Stimulated activated CD4-positive, alpha-beta T cell treated with anti-CD3 and anti-CD28 coated beads, Interleukin-12 subunit alpha, Interleukin-12 subunit beta, amount 100 ng/mL, for 24 hours (primary cell): Measurements from ENCODE around the gene BGLAP.

Experiments used
- DNase-seq, 2 experiments: peaks; one replicate each; pipeline ENCODE4 v3.0.0-alpha.2; 2020; ENCODE audit warnings: low read depth in 2 of 2

Gene BGLAP

DNA sequence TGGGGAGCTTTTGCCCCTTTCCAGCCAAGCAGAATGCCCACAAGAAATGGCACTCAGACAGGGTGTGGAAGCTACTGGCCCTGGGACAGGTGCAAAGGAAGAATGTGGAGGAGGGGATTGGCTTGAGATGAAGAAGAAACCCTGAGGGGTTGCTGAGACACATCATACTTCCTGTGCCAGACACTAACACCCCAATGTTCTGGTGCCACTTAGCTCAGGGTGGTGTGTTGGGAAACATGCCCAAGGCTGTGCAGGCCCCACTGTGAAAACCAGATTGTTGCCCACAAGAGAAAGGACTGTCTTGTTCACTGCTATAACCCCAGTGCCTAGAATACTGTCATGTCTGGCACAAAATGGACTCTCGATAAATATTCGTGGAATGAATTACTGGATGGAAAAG, 15.7 kb downstream of the BGLAP start:
- no peak for DNase-seq

DNA sequence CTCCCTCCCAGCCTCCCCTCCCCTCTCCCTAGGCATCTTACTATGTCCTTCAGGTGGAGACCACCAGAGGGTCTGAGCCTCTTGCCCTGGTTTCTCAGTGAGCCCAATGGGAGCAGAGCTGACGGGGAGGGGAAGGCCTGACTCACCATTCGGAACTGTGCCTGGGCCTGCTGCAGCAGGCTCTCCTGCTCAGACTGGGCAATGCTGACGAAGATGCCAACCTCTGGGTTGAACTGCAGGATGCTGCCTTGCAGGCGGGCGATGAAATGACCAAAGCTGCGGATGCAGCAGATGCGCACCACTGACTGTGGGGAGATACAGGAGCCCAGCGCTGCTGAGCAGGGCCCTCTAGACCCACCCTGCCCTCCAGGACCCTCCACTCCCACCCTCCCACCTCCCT, 16.9 kb downstream of the BGLAP start:
- DNase-seq = no peak

GRCh38 chr1:156259805-156260204, 17.8 kb downstream of the BGLAP start:
- no peak for DNase-seq

DNA sequence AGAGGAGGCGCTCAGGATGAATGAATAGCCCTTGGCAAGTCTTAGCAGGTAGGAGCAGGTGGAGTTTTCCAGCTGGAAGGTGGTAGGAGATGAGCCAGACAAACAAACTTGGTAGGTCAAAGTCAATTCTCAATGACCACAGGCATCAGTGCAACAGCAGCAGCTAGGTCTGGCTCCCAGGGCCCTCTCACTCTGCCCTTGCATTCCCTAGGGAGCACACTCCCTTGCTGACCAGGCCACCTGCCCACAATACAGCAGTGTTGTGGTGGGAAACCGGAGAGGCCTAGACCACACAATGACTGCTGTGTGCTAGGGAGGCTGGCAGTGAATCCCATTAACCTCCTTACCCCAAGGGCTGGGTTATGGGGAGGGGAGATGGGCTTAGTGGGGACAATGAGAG, 18.9 kb downstream of the BGLAP start:
- DNase-seq = no peak

DNA sequence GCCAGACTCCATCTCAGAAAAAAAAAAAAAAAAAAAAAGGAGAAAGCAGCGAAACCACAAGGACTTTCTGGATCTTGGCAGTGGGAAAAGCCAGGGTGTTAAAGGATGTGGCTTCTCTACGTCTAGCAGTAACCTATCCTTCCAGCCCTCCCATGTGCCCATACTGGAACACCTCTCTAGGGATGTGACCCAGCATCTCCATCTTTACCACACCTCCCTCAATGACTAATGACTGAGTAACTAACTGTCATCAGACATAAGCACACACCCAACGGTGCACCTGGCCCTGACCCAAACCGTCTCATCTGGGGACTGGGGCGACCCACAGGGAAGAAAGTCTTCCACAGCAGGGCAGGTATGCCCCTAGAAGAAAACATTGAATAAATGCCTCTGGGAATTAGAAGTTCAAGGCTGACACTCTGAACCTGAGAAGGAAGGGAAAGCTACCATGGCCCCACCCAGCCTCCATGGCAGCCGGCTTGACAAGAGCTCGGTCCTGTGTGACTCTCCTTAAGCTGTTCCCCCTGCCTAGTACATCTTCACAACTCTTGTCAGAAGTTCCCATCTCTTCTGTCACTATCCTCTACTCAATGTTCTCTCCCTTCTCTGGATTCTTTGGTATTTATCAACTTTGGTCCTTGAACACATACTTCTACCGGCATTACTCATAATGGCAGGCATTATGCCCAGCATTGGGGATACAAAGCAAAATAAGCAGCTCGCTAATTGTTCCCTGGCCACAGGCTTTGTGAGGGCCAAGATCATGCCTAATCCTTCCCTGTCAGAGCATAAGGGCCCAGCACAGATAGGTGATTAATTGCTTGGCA, 20.7 kb downstream of the BGLAP start:
- no peak for DNase-seq

DNA sequence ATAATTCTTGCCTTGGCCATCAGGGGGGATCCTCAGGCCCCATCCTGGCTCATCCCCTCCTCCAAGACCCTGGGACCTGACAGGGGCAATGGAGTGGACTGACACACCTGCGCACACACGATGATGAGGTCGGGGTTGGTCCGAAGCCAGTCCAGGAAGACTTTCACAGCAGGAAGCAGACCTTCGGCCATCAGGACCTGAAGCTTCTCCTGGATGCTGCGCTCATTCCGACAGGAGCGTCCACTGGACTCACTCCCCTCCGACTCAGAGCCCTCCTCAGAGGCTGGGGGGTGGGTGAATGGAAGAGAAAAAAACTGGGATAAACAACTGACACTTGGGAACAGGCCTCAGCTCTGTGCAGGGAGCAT, 21.3 kb downstream of the BGLAP start:
- DNase-seq = no peak

DNA sequence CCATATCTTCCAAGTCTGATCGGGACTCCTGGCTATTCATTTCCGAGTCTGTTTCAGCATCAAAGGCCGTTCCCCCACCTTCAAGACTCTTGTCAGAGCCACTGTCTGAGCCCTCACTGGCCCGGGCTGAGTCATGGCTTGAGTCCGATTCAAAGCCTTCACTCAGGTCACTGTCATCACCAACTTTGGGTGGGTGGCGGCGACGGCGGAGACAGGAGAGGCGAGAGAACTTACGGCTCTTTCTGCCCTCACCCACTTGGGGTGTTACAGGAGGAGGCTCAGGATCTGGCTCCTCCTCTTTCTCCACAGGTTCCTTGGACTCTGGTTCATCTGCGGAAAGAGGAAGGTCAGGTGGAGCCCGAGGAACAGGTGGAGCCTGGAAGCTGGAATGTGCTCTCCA, 24.1 kb downstream of the BGLAP start:
- no peak for DNase-seq

DNA sequence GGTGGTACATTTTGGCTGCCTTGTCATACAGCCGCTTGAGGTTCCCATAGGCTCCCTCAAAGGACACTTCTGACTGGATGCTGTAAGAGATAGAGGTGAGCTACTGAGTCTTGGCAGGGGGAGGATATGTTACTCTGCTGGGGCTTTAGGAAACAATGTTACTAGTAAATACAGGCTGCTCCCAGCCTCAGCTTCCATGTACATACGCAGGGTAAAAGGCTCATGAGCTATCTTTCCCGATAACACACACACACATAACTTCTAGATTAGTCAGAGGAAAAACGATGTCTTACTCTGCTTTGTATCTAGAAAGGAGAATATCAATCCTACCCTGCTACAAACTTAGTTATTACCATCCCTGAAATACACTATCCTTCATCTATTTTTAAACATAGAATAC, 26.4 kb downstream of the BGLAP start:
- DNase-seq = no peak

DNA sequence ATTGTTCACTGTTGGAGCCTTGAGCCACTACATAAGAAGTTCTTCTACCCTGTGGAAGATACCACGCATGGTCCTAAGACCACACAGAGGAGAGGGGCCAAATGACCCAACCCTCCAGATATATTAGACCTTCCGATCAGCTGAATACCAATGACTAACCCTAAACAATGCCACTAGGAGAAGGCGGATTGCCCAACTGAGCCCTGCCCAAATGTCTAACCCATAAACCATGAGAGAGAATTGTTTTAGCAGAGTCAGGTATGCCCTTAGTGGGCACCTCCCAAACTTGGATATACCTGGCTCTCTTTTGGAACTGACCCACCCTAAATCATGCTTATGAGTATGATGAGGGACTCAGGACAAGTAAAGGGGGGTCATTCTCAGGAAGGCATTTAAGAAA, 28.3 kb downstream of the BGLAP start:
- DNase-seq = no peak

DNA sequence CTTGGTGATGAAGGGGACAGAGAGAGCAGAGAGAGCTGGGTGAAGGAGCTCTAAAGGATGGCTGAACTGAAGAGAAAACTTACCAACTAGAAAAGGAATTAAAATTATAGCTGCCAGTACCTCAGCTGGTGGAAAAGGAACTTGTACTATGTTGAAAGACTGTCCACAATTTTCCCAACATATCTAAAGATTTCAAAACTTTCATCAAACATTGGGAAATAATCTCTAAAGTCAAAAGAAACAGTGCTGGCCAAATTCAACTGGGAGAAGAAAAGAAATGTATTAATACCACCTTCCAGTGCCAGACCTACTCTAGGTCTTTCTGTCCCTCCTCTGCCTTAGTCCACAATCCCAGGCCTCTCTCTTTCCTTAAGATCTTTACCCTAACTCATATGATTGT, 34.5 kb downstream of the BGLAP start:
- DNase-seq = no peak

DNA sequence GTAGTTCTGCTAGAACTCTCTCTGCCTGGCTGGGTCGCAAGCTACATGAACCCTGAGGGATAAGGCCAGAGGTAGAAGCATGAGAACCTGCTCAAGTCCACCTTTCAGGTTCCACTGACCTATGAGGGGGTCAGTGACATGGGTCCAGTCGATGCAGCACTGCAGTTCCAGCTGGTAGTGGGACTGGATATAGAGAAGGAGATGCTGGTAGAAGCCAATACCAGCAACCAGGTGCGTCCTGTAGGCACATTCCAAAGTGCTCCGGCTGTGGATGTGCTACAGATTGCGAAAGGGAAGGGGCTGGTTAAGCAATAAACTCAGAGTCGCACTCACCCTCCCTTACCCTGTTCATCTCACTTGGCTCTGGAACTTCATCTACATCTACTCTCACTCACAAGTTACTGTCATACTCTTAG, 35.0 kb downstream of the BGLAP start:
- no peak for DNase-seq

- DNase-seq = no peak
These were observed 37.9 kb downstream of the BGLAP start for GRCh38 chr1:156279837-156280236.

- DNase-seq = peak in 1 of 2 experiments; percentile 45
These were observed 39.3 kb downstream of the BGLAP start for GRCh38 chr1:156281281-156281680.

- peak in 1 of 2 experiments; percentile 26 for DNase-seq
These were observed 39.9 kb downstream of the BGLAP start for GRCh38 chr1:156281693-156282478.

GRCh38 chr1:156282479-156283222, 40.7 kb downstream of the BGLAP start, which contains the start of gene SMG5:
Gene SMG5, minus strand, starts transcription at chr1:156282825. Its CDS starts 145 bp downstream, at chr1:156282680.
- peak; percentile 88 to 94 for DNase-seq

DNA sequence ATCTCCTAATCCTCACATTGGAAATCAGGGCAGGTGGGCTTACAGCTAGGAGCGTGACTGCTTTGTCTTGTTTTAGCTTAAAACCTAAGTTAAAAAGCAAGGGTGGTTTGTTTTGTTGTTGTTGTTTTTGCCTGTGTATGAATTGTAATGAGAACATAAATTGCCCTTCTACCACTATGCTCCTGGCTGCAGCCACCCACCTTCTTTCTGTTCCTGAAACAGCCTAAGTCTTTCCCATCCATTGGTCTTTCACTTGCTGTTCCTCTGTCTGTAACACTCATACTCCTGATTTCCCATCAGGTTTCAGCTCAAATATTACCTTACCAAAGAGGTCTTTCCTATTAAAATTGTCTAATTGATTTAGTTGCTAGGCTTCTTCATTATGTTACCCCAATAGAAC, 41.5 kb downstream of the BGLAP start:
- DNase-seq = no peak

DNA sequence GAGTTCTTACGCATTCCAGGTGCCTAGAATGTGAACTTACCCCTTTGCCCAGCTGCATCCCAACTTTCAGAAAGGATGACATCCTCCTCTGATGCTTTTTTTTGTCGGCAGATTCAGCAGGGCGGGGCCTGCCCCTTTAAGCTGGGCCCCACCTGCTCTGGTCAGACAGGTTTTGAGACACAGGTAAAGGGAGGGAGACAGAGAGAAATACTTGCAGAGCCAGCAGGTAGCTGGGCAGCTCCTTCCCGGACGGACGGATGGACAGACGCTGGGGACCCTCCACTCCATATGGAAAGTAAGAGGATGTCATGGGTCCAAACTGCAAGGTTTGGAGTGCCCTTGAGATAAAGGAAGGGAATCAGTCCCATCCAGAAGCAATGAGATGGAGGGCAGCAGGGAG, 42.1 kb downstream of the BGLAP start, which contains the start of gene TMEM79:
TMEM79 (plus strand) TSS at position 214 of the 400 bp plus-strand sequence. CDS start 902 bp downstream, outside the sequence.
- DNase-seq = no peak

GRCh38 chr1:156284757-156285156, 42.8 kb downstream of the BGLAP start:
- DNase-seq = no peak

GRCh38 chr1:156285437-156285836, 43.5 kb downstream of the BGLAP start:
- no peak for DNase-seq

- no peak for DNase-seq
These were observed 44.1 kb downstream of the BGLAP start for GRCh38 chr1:156286061-156286460.

- no peak for DNase-seq
These were observed 47.9 kb downstream of the BGLAP start for GRCh38 chr1:156289857-156290256.
